ENCODE measurements around the gene LRP2BP.
"Not testable (repeated sequence)": the region's sequence is repeated elsewhere in the genome, so short reads cannot be mapped to it uniquely, and the experiment has no call there.

The LRP2BP gene

DNA sequence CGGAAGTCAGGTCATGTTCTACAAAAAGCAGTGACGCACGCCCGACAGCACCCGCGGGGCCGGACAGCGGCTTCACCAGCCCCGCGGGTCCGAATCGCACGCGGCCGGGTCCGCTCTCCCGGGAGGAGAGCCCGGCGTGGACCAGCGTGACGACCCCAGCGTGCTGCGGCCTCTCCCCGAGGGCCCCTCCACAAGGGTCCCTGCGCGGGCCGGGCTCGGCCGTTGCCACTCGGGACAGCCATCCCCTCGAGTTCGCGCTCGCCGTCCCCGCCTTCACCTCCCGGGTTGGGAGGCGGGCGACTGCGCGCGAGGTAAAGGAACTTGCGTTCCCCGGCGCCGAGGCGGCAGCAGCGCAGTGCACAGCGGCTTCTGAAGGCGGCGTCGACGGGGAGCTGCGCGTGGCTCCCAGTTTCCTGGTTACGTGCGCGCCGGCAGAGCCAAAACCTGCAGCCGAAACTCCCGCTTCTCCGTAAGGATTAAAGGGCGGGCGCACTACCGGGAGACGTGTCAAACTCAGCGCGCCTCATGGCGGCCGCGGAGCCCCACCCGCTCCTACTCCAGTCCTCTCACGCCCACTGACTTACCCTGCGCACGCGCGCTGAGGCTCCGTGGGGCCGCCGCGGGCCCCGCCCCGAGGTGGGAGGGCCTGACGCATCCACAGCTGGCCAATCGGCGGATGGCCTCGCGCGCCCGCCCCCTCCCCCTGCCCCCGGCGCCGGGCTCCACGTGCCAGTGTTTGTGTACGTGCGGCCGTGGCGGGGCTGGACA, 416 bp upstream of the LRP2BP start:
- DNase-seq (ENCODE audit: low read depth): peak; percentile 99

DNA sequence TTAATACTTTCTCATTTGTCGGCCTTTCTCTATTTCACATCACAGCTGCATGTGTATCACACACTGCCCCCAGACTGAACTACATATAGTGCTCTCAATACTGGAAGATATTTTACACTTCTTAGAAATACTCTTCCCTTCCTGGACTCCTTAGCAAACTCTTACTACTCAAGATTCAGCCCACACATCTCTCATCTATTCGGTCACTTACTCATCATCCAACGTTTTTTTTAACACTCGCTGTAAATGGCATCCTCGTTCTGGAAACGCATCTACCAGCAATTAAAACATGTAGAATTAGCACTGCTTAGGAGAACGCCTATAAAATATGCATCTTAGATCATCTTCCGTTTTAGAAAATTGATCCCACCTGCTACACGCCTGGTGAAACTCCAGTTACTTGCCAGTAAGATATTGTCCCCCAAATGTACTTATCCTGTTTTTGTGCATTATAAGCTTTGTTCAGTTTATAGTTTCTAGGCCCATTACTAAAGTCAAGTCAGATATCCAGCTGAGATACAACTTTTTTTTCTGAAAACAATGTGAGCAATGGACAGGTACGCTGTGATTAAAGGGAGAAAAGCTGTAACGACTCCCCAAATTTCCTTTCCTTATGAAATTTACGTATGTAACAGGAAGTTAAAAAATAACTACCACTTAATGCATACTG, 1.0 kb downstream of the LRP2BP start:
- no peak for DNase-seq (ENCODE audit: low read depth)

DNA sequence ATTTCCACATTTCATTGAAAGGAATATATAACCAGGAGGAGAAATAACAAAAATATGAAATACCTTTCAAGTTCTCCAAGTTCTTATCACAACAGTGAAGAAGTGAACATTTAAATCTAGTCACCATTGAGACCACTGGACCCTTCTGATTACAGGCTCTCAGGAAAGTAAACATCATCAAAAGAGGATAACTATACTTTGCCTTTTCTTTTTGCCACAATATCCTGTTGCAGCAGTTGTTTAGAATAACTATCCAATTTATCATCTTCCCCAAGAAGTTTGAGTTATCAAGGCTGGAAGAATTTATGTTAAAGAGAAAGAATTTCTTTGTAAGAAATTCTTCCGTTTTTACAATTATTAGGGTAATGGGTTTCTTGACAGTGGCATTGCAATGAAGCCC, 3.6 kb downstream of the LRP2BP start:
- DNase-seq (ENCODE audit: low read depth): no peak

DNA sequence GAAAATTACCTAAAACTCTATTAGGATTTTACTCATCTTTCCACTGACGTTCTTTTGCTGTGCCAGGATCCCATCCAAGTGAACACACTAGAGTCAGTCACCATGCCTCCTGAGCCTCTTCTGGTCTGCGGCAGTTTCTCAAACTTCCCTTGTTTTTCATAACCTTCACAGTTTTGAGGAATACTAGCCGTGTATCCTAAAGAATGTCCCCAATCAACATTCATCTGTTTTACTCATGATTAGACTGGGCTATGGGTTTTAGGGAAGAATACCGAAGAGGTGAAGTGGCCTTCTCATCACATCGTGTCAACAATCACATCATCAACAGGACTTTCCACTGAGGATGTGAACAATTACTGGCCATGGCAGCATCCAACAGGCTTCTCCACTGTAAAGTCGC, 4.8 kb downstream of the LRP2BP start:
- no peak for DNase-seq (ENCODE audit: low read depth)

DNA sequence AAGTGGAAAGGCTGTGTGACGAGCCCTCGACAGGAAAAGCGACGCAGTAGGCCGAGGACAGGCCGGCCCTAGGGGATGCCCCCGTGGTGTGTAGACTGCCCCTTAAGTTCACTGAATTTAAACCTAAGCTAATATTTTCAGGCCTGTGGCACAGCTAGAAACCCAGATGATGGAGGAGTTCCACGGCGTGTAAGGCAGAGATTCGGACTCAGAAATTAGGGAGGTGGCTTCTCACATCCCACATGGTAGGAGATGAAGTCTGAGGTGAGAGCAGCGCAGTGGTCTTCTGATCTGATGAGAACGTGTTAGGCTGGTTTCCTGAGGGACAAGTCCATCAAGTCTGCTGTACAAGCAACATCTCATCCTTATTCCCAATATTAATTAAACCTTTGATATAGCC, 7.8 kb downstream of the LRP2BP start:
- no peak for DNase-seq (ENCODE audit: low read depth)

DNA sequence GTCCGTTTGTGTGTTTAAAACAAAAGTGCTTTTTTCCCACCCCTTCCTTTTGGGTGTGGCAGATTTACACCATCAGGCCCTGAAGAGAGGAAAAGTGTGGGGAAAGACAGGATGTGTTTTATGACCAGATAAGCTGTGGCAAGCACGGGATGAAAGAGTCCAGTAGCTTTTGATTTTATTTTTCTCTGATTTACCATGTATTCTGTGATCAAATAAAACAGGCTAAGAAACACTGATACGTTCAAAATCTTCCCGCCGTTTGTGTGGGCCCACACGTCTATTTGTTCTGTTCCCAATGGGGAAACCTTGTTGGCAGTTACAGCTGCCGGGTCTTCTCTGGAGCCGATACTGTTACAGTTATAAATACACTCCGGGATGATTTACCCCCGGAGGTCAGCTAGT, 10.8 kb downstream of the LRP2BP start:
- no peak for DNase-seq (ENCODE audit: low read depth)

DNA sequence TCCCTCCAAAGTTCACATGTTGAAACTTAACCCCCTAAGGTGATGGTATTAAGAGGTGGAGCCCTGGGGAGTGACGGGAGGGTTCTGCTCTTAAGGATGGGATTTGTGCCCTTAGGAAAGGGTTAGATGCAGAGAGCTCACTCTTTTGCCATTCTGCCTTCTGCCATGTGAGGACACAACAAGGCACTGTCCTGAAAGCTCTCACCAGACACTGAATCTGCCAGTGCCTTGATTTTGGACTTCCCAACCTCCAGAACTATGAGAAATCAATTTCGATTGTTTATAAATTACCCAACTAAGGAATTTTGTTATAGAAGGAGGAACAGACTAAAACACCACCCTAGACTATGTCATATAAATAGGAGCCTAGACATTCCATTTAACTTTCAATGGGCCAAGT, 11.7 kb downstream of the LRP2BP start:
- no peak for DNase-seq (ENCODE audit: low read depth)

DNA sequence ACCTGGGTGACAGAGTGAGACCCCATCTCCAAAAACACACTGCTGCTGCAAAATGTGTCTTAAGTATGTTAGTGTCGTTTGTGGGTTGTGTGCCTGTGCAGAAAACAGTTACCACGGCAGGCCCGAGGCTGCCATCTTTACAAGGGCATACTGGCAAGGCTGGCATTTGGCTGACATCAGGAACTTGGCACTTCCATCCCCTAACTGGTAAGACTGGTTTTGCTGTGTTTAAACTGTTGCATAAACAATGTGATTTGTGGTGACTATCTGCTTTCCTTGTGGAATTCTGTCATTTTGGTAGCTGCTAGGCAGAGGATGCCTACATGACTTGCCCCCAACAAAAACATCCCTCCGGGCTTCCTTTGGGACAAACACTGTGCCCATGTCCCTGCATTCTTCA, 12.3 kb downstream of the LRP2BP start:
- DNase-seq (ENCODE audit: low read depth): no peak

DNA sequence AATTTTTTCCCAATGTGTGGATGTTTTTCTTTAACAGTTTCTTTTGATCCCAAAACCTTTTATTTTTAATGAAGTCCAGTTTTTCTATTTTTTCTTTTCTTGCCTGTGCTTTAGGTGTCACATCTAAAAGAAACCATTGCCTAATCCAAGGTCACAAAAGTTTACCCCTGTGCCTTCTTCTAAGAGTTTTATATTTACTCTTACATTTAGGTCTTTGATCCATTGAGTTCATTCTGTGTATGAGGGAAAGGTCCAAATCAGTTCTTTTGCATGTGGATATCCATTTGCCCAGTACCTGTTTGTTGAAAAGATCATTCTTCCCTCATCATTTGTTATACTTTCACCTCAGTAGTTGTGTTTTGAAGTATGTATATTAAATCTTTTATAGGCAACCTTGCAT, 13.0 kb downstream of the LRP2BP start:
- no peak for DNase-seq (ENCODE audit: low read depth)

DNA sequence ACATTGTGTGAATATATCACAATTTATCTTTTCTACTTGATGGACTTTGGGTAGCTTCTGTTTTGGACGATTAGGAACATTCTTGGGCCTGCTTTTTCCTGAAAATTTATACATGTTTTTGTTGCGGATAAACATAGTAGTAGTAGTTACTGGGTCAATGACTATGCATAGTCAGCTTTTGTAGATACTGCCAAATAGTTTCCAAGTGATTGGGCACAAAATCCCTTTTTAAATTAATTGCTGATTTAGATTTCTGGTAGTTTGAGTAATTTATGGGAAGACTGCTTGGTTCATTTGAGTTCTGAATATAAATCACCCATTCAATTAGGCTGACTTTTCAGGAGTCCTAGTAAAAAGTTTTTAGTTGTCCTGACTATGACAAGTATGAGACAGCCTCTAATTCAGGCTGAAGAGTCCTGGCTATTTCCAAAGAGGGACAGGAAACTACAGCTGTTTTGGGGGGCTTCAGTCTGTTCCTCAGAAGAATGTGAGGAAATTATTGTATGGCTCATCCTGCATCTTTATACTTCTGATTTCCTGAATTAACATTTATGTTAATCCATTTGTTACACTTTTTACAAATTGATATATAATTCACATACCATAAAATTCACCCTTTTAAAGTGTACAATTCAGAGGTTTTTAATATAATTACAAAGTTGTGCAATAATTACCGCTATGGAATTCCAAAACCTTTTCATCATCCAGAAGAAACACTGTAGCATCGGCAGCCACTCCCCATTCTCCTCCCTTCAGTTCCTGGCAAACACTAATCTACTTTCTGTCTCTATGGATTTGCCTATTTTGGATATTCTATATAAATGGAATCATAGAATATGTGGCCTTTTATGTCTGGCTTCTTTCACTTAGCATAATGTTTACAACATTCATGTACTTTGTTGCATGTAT, 14.2 kb downstream of the LRP2BP start:
- no peak for DNase-seq (ENCODE audit: low read depth)

DNA sequence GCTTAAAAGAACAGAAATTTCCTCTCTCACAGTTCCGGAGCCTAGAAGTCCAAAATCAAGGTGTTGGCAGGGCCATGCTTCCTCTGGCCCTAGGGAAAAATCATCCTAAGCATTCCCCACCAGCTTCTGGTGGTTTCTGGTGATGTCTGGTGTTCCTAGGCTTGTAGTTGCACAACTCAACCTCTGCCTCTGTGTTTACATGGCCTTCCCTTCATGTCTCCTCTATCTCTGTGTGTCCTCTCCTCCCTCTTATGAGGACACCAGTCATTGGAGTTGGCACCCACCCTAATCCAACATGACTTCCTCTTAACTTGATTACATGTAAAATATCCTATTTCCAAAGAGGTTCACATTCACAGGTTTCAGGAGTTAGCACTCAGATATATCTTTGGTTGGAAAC, 15.4 kb downstream of the LRP2BP start:
- no peak for DNase-seq (ENCODE audit: low read depth)

DNA sequence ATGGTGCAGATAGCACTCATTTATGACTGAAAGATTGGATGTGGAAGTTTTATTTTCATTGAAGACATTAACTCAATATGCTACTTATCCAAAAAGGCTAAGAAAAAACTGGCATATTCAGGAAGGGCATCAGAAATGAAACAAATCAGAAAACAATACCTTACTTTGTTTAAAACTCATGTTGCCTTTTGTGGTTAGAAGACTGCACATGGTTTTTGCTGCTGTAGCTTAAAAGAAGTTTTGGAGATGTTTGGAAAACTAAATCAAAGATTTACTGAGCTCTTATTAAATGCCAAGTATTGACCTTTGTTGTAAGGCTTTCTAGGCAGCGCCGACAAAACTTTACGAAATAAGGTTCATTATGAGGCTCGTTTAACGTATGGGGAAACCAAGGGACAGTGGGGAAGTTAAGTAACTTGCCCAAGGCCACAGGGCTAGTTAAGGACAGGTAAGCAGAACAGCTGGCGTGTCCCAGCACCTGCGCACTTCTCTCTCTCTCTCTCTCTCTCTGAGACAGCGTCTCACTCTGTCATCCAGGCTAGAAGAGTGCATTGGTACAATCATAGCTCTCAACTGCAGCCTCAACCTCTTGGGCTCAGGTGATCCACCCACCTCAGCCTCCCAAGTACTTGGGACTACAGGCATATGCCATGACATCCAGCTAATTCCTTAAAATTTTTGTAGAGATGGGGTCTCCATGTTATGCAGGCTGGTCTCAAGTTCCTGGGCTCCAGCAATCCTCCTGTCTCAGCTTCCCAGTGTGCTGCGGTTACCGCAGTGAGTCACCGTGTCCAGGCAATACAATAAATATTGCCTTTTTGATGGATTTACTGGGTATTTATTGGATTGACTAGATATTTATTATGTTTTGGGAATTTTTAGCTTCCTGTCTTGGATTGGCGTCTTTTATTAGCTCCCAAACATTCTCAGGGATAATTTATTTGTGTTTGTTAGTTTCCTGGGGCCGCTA, 16.1 kb downstream of the LRP2BP start:
- no peak for DNase-seq (ENCODE audit: low read depth)

DNA sequence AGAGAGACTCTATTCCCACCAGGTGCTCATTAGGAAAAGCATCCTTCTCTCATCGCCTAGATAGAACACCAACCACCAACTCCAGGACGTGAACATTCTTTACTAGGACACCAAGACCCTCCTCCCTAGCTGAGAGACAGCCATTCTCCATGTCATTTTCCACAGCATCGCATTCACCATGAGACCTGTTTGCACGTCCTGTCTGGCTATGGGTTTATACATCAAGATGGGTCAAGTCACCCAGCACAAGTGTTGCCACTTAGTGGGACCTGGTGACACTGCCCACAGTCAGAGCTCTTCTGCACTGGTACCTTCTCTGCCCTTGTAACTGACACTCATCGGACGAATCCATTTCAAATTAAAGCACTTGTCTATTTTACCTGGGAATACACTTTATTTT, 17.5 kb downstream of the LRP2BP start:
- DNase-seq (ENCODE audit: low read depth): no peak

DNA sequence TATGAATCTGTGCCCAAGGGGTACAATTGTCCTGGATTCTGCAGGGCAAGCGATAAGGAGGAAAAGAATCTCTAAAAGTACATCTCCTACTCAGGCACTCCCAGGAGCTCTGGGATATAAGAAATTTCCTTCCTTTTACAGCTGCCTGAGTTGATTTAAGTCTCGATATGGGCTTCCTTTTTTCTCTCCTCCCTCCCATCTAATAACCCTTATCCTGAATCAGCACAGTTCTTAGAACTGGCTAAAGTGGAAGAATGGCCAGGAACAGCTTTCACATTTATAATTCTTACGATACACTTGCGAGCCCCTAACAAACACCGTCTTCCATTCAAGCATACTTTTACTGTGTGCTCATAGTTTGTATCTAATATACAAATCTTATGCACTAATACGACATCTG, 21.2 kb downstream of the LRP2BP start:
- no peak for DNase-seq (ENCODE audit: low read depth)

DNA sequence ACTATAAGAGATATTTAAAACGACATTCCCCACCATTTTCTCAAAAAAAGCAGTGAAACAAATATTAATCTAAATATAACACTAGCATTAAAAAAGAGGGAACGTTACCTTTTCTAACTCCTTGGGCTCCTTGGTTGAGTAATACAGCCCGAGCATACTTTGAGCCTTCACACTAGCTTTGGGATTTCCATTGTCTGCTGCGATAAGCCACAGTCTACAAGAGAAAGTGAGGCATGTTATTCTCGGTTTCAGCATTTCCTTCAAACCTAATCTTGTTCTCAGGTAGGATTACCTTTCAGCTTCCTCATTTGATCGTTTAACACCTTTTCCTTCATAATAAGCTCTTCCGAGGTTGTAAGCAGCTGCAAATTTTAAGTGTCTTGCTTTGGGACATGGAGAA, 21.7 kb downstream of the LRP2BP start:
- no peak for DNase-seq (ENCODE audit: low read depth)

DNA sequence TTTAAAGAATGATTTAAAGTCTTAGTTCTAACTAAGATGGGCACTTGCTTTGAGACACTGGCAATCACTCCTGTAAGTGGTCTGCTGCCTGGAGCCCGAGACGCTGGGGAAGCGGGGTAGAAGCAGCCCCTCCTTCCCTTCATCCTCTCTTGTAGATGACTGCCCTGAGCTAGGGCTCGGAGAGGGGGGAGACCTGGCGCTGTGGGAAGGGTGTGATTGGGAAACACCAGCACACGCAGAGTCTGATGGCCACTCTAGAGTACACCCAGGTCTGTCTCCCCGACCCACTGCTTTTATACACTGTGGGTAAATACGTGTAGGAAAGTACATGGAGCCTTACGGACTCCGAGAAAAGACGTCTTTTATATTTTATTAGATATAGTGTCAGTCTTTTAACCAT, 24.0 kb downstream of the LRP2BP start:
- no peak for DNase-seq (ENCODE audit: low read depth)

DNA sequence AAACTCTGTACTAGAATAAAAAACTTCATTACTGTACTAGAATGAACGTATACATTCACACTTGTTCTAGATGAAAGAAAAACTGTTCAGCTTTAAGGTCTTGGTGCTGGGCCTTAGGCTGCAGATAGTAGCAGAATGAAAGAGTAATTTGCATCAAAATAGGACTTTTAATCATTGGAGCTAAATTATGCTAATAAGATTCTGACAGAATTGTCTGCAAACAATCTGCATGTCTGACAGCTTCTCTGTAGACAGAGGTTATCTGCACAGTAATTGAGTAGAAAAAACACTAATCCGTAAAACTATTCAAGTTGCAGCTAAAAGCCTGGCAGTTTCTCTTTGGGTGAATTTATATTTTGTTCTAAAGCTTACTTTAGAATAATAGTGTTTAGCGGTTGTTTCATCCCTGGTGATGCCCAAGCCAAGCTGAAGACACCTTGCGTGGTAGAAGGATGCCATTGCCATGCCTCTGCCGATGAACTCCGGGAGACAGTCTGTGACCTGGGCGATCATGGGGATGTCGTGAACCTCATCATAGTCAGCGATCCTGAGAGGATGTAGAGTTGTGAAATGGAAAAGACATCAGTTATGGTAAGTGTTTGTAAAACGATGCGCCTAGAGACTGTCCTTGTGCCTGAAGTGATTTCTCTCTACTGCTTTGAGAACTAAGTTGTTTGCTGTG, 25.3 kb downstream of the LRP2BP start:
- DNase-seq (ENCODE audit: low read depth): no peak

DNA sequence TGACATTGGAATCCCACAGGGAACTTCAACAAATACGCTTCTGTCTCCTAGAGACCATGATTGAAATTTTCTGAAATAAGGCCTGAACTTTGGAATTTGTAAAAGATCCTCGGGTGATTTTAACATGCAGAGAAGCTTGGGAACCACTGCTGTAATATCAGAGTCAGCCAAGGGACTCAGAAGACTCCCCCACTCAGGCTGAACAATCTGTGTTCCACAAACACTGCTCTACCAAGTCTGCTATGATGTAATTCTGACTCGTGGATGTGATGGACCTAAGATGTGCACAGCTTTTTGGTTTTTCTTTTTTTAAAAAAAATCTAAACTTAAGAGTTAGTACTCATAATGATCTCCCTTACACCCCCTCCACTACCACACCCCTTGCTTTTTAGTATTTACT, 26.0 kb downstream of the LRP2BP start:
- DNase-seq (ENCODE audit: low read depth): no peak

DNA sequence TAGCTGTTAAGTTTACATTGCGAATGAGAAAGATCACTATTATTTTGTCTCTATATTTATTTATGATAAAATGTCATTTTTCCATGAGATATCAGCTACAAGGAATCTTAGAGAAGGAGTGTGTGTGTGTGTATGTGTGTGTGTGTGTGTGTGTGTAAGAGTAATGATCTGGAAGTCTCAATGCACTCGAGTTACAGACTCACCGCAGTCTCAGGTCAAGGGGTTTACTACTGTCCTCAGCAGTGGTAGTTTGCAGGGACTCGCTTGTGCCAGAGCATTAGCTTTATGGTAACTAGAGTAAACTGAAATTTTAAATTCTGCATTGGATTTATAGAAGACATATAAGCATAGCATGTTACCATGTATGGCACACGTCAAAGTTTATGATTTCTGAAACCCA, 30.8 kb downstream of the LRP2BP start:
- DNase-seq (ENCODE audit: low read depth): no peak

DNA sequence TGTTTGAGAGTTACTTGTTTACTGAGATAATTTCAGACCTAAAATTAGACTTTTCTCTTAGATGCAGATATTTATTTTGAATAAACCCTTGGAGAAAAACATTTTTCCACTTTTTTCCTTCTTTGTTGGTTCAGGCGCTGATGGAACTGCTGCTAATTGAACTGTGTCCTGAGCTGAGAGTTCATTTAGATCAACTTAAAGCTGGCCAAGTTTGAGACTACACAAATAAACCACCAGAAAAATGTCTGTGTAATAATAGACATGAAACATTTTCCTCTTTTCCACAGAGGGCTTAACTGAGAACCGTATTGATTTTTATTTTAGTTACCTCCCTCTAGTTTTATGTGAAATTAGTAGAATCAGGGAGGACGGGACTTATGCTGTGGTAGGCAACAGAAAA, 32.5 kb downstream of the LRP2BP start:
- DNase-seq (ENCODE audit: low read depth): no peak

DNA sequence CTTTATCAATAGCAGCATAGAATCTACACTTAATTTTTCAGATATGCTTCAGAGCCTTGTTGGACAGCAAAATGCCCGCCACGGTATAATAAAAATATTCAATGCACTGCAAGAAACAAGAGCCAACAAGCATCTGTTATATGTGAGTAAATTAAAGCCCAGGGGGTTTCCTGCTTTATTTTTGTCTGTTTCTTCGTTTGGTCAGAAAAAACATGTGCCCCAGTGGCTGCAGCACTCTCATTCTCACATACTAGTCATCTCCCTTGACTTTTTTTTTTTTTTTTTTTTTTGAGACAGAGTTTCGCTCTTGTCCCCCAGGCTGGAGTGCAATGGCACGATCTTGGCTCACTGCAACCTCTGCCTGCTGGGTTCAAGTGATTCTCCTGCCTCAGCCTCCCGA, 33.2 kb downstream of the LRP2BP start:
- not testable (repeated sequence) for DNase-seq (ENCODE audit: low read depth)

Data from activated T-cell treated with anti-CD3 and anti-CD28 coated beads for 48 hours (primary cell).